GM12874 (cell line): ENCODE results near the gene NPHP4.

Experiments
- TF ChIP-seq, protein P1 (sequence below): IDR thresholded peaks from 2 replicates; pipeline ENCODE4 v1.5.1; 2011; ENCODE audit warnings: low read depth, mild to moderate bottlenecking, control low read depth, low read length, moderate library complexity; ENCODE audit not compliant: insufficient read depth

The NPHP4 gene

DNA sequence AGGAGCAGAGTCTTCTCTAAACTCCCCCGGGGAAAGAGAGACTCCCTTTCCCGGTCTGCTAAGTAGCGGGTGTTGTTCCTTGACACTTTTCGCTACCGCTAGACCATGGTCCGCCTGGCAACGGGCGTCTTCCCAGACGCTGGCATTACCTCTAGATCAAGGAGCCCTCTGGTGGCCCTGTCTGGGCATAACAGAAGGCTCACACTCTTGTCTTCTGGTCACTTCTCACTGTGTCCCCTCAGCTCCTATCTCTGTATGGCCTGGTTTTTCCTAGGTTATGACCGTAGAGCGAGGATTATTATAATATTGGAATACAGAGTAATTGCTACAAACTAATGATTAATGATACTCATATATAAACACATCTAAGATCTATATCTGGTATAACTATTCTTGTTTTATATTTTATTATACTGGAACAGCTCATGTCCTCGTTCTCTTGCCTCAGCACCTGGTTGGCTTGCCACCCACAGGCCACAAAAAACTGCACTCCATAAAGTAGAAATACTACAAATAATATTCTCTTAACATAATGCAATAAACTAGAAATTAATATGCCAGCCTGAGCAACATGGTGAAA is 98.4 kb downstream of the NPHP4 start:
- TF ChIP-seq, protein P1, sequence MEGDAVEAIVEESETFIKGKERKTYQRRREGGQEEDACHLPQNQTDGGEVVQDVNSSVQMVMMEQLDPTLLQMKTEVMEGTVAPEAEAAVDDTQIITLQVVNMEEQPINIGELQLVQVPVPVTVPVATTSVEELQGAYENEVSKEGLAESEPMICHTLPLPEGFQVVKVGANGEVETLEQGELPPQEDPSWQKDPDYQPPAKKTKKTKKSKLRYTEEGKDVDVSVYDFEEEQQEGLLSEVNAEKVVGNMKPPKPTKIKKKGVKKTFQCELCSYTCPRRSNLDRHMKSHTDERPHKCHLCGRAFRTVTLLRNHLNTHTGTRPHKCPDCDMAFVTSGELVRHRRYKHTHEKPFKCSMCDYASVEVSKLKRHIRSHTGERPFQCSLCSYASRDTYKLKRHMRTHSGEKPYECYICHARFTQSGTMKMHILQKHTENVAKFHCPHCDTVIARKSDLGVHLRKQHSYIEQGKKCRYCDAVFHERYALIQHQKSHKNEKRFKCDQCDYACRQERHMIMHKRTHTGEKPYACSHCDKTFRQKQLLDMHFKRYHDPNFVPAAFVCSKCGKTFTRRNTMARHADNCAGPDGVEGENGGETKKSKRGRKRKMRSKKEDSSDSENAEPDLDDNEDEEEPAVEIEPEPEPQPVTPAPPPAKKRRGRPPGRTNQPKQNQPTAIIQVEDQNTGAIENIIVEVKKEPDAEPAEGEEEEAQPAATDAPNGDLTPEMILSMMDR: peak; percentile 27; the same call in 1 of the 2 replicates

DNA sequence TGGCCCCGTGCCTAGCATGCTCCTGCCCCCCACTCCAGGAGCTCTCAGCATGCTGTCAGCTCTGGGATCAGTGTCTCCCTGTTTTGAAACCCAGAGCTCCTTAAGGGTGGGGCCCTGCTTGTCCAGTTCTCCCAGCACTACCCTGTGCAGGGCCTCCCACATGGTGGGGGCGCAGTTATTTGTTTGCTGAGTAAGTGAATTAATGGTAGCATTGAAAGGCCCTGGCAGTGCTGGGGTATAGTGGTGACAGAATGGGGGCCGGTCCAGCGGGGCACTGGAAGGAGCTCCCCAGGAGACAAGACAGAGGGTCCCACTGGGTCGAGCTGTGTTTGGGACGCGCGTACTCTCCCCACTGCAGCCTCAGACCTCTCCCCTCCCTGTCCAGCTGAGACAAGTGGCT is 99.9 kb downstream of the NPHP4 start:
- TF ChIP-seq, protein P1: no peak

DNA sequence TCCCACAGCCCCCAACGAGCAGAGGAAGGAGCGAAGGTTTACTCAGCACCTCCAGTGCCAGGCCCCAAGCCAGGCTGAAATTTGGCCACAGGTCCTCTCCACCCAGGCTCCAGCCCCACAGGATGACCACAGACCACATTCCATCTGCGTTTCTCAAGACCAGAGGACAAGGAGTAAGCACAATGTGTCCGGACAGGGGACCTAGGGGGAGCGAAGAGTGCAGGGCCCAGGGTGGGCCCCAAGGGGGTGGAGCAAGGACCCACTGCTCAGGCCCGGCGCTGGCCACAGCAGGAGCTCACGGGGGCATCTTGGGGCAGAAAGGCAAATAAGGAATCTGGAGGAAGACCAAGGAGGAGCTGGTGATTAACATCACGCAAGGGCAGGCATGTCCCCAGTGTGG is 100.5 kb downstream of the NPHP4 start:
- TF ChIP-seq, protein P1: no peak

DNA sequence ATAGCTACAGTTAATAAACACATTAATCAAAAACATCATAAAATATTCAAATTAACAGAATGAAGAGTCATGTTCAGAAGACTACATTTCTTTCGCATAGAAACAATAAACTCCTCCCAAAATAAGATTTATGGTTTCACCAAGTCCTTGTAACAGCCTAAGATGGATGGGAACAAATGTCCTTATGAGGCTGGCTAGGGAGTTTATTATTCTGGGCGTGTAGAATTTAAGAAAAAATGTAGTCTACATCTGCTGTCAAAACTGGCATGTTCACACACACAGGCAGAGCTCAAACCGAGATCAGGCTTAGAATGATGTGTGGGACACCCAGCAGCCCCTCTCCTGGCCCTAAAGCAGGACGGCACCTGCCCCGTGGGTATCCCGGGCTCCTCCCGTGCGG is 101.1 kb downstream of the NPHP4 start:
- TF ChIP-seq, protein P1: no peak

DNA sequence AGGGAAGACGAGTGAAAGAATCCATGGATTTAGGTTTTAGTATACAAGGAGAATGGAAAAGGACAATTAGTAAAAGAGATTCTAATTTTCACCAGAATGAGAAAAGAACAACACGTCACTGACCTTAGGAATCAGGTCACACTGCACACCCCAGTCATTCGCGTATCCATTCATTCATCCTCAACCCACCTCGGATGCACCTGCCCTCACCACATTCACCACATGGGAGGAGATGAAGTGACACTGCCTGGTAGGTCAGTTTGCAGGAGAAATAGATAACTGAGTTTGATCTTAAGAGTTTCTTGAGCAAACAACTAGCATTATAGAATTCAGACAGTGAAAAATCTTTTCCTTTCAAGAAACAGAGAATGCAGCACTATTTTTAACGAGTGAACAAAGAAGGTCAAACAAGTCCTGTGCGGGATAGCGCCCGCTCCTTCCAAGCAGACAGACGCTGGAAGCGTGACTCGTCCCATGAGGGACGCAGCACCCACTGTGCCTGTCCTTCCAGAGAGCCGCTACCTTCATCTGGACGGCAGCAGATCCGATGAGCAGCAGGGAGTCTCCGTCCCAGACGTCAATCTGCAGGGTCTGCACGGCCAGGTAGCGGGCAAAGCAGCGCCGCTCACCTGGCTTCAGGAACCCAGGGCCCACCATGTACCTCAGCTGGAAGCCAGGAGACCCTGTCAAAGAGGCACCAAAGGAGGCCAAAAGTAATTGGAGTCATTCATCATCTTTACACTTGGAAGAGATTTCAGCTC is 101.7 kb downstream of the NPHP4 start:
- TF ChIP-seq, protein P1: no peak

DNA sequence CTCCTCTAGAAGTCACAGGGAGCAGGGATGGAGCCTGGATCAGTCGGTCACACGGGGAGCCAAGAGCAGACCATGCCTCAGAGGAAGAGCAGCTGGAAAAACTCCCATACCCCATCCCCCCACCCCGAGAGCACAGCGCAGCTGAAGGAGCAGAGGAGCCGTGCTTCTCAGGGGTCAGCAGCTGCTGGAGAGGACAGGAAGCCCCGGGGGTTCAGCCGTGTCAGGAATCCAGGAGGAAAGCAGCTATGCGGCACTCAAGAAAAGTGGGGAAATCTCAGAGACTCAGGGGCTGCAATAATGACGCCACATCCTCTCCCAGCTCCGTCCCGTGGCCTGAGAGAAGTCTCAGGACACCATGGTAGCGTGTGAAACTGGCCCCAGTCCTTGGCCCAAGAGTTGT is 102.3 kb downstream of the NPHP4 start:
- TF ChIP-seq, protein P1: no peak

DNA sequence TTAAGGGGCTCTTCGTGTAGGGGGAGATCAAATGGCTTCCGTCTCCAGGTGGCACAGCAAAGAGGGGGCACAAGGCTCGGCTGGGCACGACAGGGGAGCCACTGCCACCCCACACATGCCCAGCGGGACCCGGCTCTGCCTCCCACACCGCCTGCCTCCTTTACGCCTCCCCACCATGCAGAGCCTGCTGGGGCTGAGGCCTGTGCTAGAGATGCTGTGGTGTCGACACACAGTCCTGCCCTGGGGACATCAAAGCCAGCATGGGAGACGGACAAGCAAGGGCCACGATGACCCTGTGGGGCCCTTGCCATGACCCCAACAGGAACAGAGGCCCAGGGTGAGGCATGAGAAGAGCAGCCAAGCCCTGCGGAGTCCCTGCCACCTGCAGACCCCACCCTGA is 102.8 kb downstream of the NPHP4 start:
- TF ChIP-seq, protein P1: no peak
